NCI-H2029 treated with DMSO at 0.1 percent for 48 hours (cell line): Measurements from ENCODE around the gene STBD1.
"Not testable (repeated sequence)": the region's sequence is repeated elsewhere in the genome, so short reads cannot be mapped to it uniquely, and the experiment has no call there.

Source experiments
- DNase-seq: peaks from one replicate; lab custom pipeline; 2025; lab: John Stamatoyannopoulos, UW

The STBD1 gene

GRCh38 chr4:76325072-76325471 is 18.5 kb downstream of the STBD1 start:
- no peak for DNase-seq

- no peak for DNase-seq
Observed at GRCh38 chr4:76326515-76326914, 20.0 kb downstream of the STBD1 start.

- no peak for DNase-seq
Observed at GRCh38 chr4:76334885-76335284, 28.4 kb downstream of the STBD1 start.

GRCh38 chr4:76339364-76339763 is 32.8 kb downstream of the STBD1 start:
- DNase-seq, result no peak

GRCh38 chr4:76341063-76341462 is 34.5 kb downstream of the STBD1 start:
- no peak for DNase-seq

- DNase-seq, result peak; percentile 8
Observed at GRCh38 chr4:76342191-76342590, 35.7 kb downstream of the STBD1 start.

GRCh38 chr4:76342803-76343202 is 36.3 kb downstream of the STBD1 start:
- DNase-seq, result no peak

GRCh38 chr4:76354517-76355473 is 48.3 kb downstream of the STBD1 start:
- no peak for DNase-seq

GRCh38 chr4:76357981-76358380 is 51.4 kb downstream of the STBD1 start:
- no peak for DNase-seq

- not testable (repeated sequence) for DNase-seq
Observed at GRCh38 chr4:76359881-76360466, 53.4 kb downstream of the STBD1 start.
